ENCODE measurements around the gene GRP. TPM values are rescaled to one million over a fixed set of nuclear protein-coding genes. Genes with fewer than 3 reads are reported as not detected.

The GRP gene
- total RNA-seq, 4 donors from 2014 or later: not detected

DNA sequence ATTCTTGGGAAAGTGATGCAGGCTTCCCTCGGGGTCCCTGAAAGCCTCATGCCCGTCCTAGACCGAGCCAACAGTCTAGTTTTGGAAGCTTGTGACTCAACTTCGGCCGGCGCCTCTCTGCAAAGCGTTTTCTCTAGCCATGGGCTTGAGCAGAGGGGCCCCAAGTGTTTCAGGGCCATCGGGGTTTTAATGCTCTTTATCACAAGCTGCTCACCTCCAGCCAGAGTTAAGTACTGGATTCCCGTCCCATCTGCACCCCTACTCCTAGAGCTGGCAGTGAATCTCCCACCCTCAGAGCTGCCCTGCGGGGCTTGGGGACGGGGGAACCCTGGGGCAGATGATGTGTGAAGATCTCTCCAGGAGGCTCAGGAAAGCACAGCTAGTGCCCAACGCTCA, 46.0 kb downstream of the GRP start:
- Histone ChIP-seq H3K9me3 (no peaks in the 10 kb centered on the region), H3K4me3 (no peak overlapping the region), H3K27ac (no peak overlapping the region), H3K36me3 (no peaks in the 10 kb centered on the region), H3K4me1 (peaks cover 0 to 15% (median 11%) of the 10 kb centered on the region in 4 donors), H3K27me3 (peaks cover 85% of the 10 kb centered on the region)
- in situ Hi-C loops (cut with MboI; ENCODE audit: low pct_ligation_motif_present in 1 of 4, low pct_unique_long_range_greater_than_20kb in 1 of 4, low sequenced_read_pairs in 3 of 4) (no loop called here), intact Hi-C loops (cut with DNase I; ENCODE audit: low total_unique reads) (no loop called here)
- no peak for DNase-seq
- no peak for TF ChIP-seq POLR2A (IDR thresholded peaks at IDR 0.05)
- TF ChIP-seq, protein P1, sequence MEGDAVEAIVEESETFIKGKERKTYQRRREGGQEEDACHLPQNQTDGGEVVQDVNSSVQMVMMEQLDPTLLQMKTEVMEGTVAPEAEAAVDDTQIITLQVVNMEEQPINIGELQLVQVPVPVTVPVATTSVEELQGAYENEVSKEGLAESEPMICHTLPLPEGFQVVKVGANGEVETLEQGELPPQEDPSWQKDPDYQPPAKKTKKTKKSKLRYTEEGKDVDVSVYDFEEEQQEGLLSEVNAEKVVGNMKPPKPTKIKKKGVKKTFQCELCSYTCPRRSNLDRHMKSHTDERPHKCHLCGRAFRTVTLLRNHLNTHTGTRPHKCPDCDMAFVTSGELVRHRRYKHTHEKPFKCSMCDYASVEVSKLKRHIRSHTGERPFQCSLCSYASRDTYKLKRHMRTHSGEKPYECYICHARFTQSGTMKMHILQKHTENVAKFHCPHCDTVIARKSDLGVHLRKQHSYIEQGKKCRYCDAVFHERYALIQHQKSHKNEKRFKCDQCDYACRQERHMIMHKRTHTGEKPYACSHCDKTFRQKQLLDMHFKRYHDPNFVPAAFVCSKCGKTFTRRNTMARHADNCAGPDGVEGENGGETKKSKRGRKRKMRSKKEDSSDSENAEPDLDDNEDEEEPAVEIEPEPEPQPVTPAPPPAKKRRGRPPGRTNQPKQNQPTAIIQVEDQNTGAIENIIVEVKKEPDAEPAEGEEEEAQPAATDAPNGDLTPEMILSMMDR (IDR thresholded peaks at IDR 0.05): no peak
- no peak for TF ChIP-seq POLR2AphosphoS5 (IDR thresholded peaks at IDR 0.05)
- no peak for TF ChIP-seq EP300 (IDR thresholded peaks at IDR 0.05; ENCODE audit: low read depth)
- WGBS, 2 donors (ENCODE audit: low coverage in 1 of 2): 0 to 30% methylated on average over 1 to 12 of the region's 12 CpGs

DNA sequence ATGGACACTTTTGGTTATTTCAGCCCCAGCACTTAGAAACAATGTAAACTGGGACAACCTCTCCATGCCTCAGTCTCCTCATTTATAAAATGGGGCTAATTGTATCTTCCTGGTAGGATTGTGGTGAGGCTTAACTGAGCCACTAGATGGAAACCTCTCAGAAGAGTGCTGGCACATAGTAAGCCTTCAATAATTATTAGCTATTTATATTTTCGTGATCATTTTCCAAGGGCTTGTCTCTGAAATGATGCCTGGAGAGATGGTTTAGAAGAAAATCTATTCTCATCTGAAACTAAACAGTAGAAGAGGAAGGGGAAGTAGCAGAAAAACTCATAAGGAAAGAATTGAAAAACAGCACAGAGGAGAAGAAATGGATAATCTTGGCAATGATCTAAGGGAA, 46.5 kb downstream of the GRP start:
- in situ Hi-C loops (cut with MboI; ENCODE audit: low pct_ligation_motif_present in 1 of 4, low pct_unique_long_range_greater_than_20kb in 1 of 4, low sequenced_read_pairs in 3 of 4): no loop called here
- DNase-seq: no peak

DNA sequence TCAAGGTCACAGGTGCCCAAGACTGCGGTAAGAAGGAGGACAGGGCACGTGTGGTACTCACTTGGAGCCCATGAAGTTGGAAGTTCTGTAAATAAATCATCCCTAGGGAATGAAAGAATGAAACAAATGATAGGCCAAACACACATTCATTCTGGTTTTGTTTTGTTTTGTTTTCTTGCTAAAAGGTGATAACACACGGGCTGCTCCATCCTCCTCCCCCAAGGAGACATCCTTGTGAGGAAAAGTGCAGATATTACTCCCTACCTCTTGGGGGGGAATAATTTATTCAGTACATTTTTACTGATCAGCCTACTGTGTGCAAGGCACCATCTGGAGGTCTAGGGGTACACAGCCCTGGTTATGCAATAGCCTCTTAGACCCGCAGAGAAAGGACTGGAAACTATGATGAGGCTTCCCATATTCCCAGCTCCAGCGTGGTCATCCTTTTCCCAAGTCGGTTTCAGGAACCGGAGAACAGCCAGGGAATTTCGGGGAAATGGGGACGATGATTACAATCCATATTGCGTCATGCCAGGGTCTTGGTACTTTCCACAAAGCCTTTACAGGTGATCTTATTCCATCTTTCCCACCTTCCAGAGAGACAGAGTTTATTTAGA, 47.0 kb downstream of the GRP start:
- intact Hi-C loops (cut with DNase I; ENCODE audit: low total_unique reads) (no loop called here), in situ Hi-C loops (cut with MboI; ENCODE audit: low pct_ligation_motif_present in 1 of 4, low pct_unique_long_range_greater_than_20kb in 1 of 4, low sequenced_read_pairs in 3 of 4) (no loop called here)
- Histone ChIP-seq H3K9me3 (no peaks in the 10 kb centered on the region), H3K27ac (no peak overlapping the region), H3K27me3 (peaks cover 95% of the 10 kb centered on the region), H3K4me3 (no peak overlapping the region), H3K36me3 (no peaks in the 10 kb centered on the region), H3K4me1 (peaks cover 0 to 15% (median 11%) of the 10 kb centered on the region in 4 donors)
- no peak for TF ChIP-seq POLR2AphosphoS5 (IDR thresholded peaks at IDR 0.05)
- TF ChIP-seq, protein P1 (IDR thresholded peaks at IDR 0.05): no peak
- no peak for TF ChIP-seq EP300 (IDR thresholded peaks at IDR 0.05; ENCODE audit: low read depth)
- TF ChIP-seq POLR2A (IDR thresholded peaks at IDR 0.05): no peak
- DNase-seq: no peak
- WGBS, 2 donors (ENCODE audit: low coverage in 1 of 2): 19 to 22% methylated on average over 3 to 10 of the region's 10 CpGs

More for the DNA sequence above, 46.5 kb downstream of the GRP start:
- H3K36me3 ChIP-seq: no peaks in the 10 kb centered on the region
- no peak overlapping the region for H3K27ac ChIP-seq
- TF ChIP-seq POLR2A (IDR thresholded peaks at IDR 0.05) (no peak), POLR2AphosphoS5 (IDR thresholded peaks at IDR 0.05) (no peak), EP300 (IDR thresholded peaks at IDR 0.05; ENCODE audit: low read depth) (no peak)
- TF ChIP-seq, protein P1 (IDR thresholded peaks at IDR 0.05): no peak
- no peaks in the 10 kb centered on the region for H3K9me3 ChIP-seq
- no peak overlapping the region for H3K4me3 ChIP-seq
- H3K27me3 ChIP-seq: peaks cover 90% of the 10 kb centered on the region
- intact Hi-C loops (cut with DNase I; ENCODE audit: low total_unique reads): no loop called here
- WGBS, 2 donors (ENCODE audit: low coverage in 1 of 2): 22% methylated on average over 1 of the region's 1 CpG
- H3K4me1 ChIP-seq: peaks cover 0 to 15% (median 11%) of the 10 kb centered on the region in 4 donors

DNA sequence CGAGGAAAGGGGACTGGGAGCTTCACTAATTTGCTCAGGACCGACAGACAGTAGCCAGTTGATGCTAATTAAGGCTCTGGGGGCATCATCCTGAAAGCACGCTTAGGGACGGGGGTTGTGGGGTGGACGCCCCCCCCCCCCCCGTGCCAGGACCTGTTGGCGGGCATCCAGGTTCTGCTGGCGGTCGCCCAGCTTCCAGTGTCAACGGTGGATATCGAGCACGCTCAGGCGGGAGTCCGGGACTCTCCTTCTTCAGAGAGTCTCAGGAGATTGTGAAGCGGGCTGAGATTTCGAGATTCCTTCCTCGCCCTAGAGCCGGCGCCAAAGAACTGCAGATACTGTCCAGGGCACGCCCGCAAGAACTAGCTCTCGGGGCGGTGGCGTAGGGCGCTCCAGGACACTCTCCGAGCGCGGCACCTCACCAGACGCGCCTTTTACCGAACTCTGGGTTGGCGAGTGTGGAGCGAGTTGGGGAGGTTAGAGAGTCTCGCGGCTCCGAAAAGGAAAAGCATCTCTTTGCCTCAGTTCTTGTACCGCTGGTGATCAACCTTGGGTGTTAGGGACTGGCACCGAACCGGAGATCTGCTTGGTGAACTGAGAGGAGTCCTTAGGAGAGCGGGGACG, 47.7 kb downstream of the GRP start:
- DNase-seq: no peak
- intact Hi-C loops (cut with DNase I; ENCODE audit: low total_unique reads): no loop called here
- no peak overlapping the region for H3K27ac ChIP-seq
- H3K9me3 ChIP-seq: no peaks in the 10 kb centered on the region
- peaks cover 0 to 20% (median 12%) of the 10 kb centered on the region in 4 donors for H3K4me1 ChIP-seq
- WGBS, 2 donors (ENCODE audit: low coverage in 1 of 2): 5% methylated on average over 36 of the region's 41 CpGs; no CpG with 5 or more reads in 1 of the 2 donors
- no peaks in the 10 kb centered on the region for H3K36me3 ChIP-seq
- TF ChIP-seq POLR2AphosphoS5 (IDR thresholded peaks at IDR 0.05): no peak
- no peak for TF ChIP-seq EP300 (IDR thresholded peaks at IDR 0.05; ENCODE audit: low read depth)
- TF ChIP-seq, protein P1 (IDR thresholded peaks at IDR 0.05): no peak
- TF ChIP-seq POLR2A (IDR thresholded peaks at IDR 0.05): no peak
- peaks cover 100% of the 10 kb centered on the region for H3K27me3 ChIP-seq
- H3K4me3 ChIP-seq: no peak overlapping the region
- in situ Hi-C loops (cut with MboI; ENCODE audit: low pct_ligation_motif_present in 1 of 4, low pct_unique_long_range_greater_than_20kb in 1 of 4, low sequenced_read_pairs in 3 of 4): no loop called here

All from transverse colon (tissue), 4 donors.